H1 (cell line): ENCODE measurements around the gene PLIN1. TPM values are rescaled to one million over a fixed set of nuclear protein-coding genes. Genes with fewer than 3 reads are reported as not detected.

ENCODE experiments used
- CTCF ChIA-PET: fragments of 300-600 bp; sonication (Branson Sonifier 250); formaldehyde crosslinking; loops from one replicate; lab custom pipeline; 2021; ENCODE audit not compliant: partially characterized antibody; lab: Charles Lee
- POLR2A ChIA-PET: fragments of 300-600 bp; sonication (Branson Sonifier 250); formaldehyde crosslinking; loops from one replicate; lab custom pipeline; 2021; ENCODE audit warnings: inconsistent platforms; ENCODE audit not compliant: partially characterized antibody; lab: Charles Lee
- DNase-seq, 2 experiments: peaks; one replicate each; pipeline versions ENCODE4 v3.0.0 to v3.0.0-alpha.2; 2010 to 2022; ENCODE audit warnings: low spot score in 2 of 2, low read depth in 1 of 2, mixed read lengths in 1 of 2
- FAIRE-seq: peaks from 2 replicates; lab custom pipeline; 2011; peaks lifted over from hg19 to GRCh38; lab: Jason Lieb, UNC
- H2AFZ ChIP-seq: 2 replicates; pipeline ENCODE4 v1.8.1; 2012; ENCODE audit warnings: low read length, inconsistent platforms
- H2AK5ac ChIP-seq: 2 replicates; pipeline ENCODE4 v1.6.1; 2013; ENCODE audit warnings: low read depth, low read length
- H2BK120ac ChIP-seq: replicated peaks from 2 replicates; pipeline ENCODE3; 2013; ENCODE audit warnings: low read depth, low read length, inconsistent platforms
- H2BK12ac ChIP-seq: 2 replicates; pipeline ENCODE4 v1.6.1; 2013; ENCODE audit warnings: low read depth, low read length
- H2BK15ac ChIP-seq: 2 replicates; pipeline ENCODE4 v1.6.1; 2013; ENCODE audit warnings: low read length
- H2BK20ac ChIP-seq: 2 replicates; pipeline ENCODE4 v1.6.1; 2013; ENCODE audit warnings: low read length
- H2BK5ac ChIP-seq: 2 replicates; pipeline ENCODE4 v1.6.1; 2013; ENCODE audit warnings: low read depth, low read length
- H3K14ac ChIP-seq: 2 replicates; pipeline ENCODE4 v1.6.1; 2013; ENCODE audit warnings: inconsistent platforms; ENCODE audit not compliant: insufficient read length
- H3K18ac ChIP-seq: 2 replicates; pipeline ENCODE4 v1.6.1; 2013; ENCODE audit warnings: low read length; ENCODE audit errors: extremely low read depth
- H3K23ac ChIP-seq: 2 replicates; pipeline ENCODE4 v1.6.1; 2013; ENCODE audit warnings: inconsistent platforms; ENCODE audit not compliant: insufficient read length
- H3K23me2 ChIP-seq: 2 replicates; pipeline ENCODE4 v1.6.1; 2013; ENCODE audit warnings: low read depth, low read length
- H3K27ac ChIP-seq: 2 replicates; pipeline ENCODE4 v1.6.1; 2011; ENCODE audit warnings: low read depth, low read length, inconsistent platforms
- H3K27me3 ChIP-seq, 4 experiments: replicated peaks in 1 of 4; 1 replicate in 1 of 4; 2 replicates in 3 of 4; pipeline versions ENCODE4 v1.6.1 to v1.8.1; 2011 to 2013; ENCODE audit warnings: low read length in 3 of 4, mild to moderate bottlenecking in 3 of 4, inconsistent platforms in 2 of 4, mixed read lengths in 2 of 4, moderate library complexity in 1 of 4; ENCODE audit not compliant: control insufficient read depth in 3 of 4, insufficient read depth in 3 of 4; ENCODE audit errors: extremely low read depth in 1 of 4
- H3K36me3 ChIP-seq, 4 experiments: 2 replicates each; pipeline versions ENCODE4 v1.6.1 to v1.8.1; 2011 to 2013; ENCODE audit warnings: mild to moderate bottlenecking in 4 of 4, low read length in 3 of 4, moderate library complexity in 2 of 4, control low read depth in 1 of 4, inconsistent platforms in 1 of 4; ENCODE audit not compliant: insufficient read depth in 4 of 4, control insufficient read depth in 2 of 4
- H3K4ac ChIP-seq: replicated peaks from 2 replicates; pipeline ENCODE3; 2013; ENCODE audit warnings: low read length, low read depth, mixed read lengths, inconsistent platforms; ENCODE audit not compliant: insufficient read length
- H3K4me1 ChIP-seq, 4 experiments: replicated peaks in 1 of 4; 1 replicate in 1 of 4; 2 replicates in 3 of 4; pipeline versions ENCODE4 v1.6.1 to v1.8.1; 2011 to 2013; ENCODE audit warnings: low read length in 3 of 4, inconsistent platforms in 2 of 4, mixed read lengths in 1 of 4; ENCODE audit not compliant: insufficient read depth in 4 of 4, control insufficient read depth in 3 of 4
- H3K4me2 ChIP-seq, 2 experiments: 2 replicates each; pipeline versions ENCODE4 v1.6.1 to v1.8.1; 2011 to 2013; ENCODE audit warnings: low read depth in 2 of 2, low read length in 2 of 2, control low read depth in 1 of 2, inconsistent platforms in 1 of 2, mild to moderate bottlenecking in 1 of 2; ENCODE audit not compliant: insufficient read depth in 1 of 2
- H3K4me3 ChIP-seq, 4 experiments: fragments of 200-600, 300-600 bp in 1 of 4; sonication (generic), shearing (Covaris generic), sonication (Bioruptor Twin) in 1 of 4; 2 replicates each; pipeline versions ENCODE4 v1.5.1 to v1.8.1; 2011 to 2016; ENCODE audit warnings: low read length in 4 of 4, low read depth in 3 of 4, control low read depth in 2 of 4, inconsistent platforms in 2 of 4, mild to moderate bottlenecking in 2 of 4, mixed read lengths in 1 of 4, moderate library complexity in 1 of 4; ENCODE audit not compliant: insufficient read depth in 2 of 4; ENCODE audit errors: extremely low read depth in 1 of 4
- H3K56ac ChIP-seq: replicated peaks from 2 replicates; pipeline ENCODE3; 2013; ENCODE audit warnings: low read depth, mild to moderate bottlenecking, mixed read lengths, low read length, inconsistent platforms; ENCODE audit not compliant: insufficient read length
- H3K79me1 ChIP-seq: 2 replicates; pipeline ENCODE4 v1.6.1; 2013; ENCODE audit warnings: low read depth, low read length, control low read depth
- H3K79me2 ChIP-seq, 2 experiments: 2 replicates each; pipeline versions ENCODE4 v1.6.1 to v1.8.1; 2012 to 2013; ENCODE audit warnings: low read length in 2 of 2, mild to moderate bottlenecking in 2 of 2, inconsistent platforms in 1 of 2; ENCODE audit not compliant: insufficient read depth in 2 of 2, control insufficient read depth in 1 of 2
- H3K9ac ChIP-seq, 4 experiments: replicated peaks in 1 of 4; 1 replicate in 1 of 4; 2 replicates in 3 of 4; pipeline versions ENCODE4 v1.6.1 to v1.8.1; 2011 to 2013; ENCODE audit warnings: low read depth in 3 of 4, low read length in 3 of 4, control low read depth in 2 of 4, mild to moderate bottlenecking in 2 of 4, moderate library complexity in 2 of 4, inconsistent platforms in 1 of 4; ENCODE audit errors: extremely low read depth in 1 of 4
- H3K9me3 ChIP-seq, 2 experiments: 2 replicates each; pipeline versions ENCODE4 v1.6.1 to v1.8.1; 2012 to 2013; ENCODE audit warnings: mild to moderate bottlenecking in 2 of 2, moderate library complexity in 2 of 2, control low read depth in 1 of 2, inconsistent platforms in 1 of 2, low read depth in 1 of 2, low read length in 1 of 2, mixed read lengths in 1 of 2; ENCODE audit not compliant: insufficient read depth in 2 of 2
- H4K20me1 ChIP-seq, 2 experiments: replicated peaks in 1 of 2; 2 replicates each; pipeline versions ENCODE3 to v1.8.1; 2011 to 2013; ENCODE audit warnings: inconsistent platforms in 2 of 2, low read length in 2 of 2, mild to moderate bottlenecking in 1 of 2; ENCODE audit not compliant: insufficient read depth in 2 of 2, control insufficient read depth in 1 of 2
- H4K5ac ChIP-seq: 2 replicates; pipeline ENCODE4 v1.6.1; 2013; ENCODE audit warnings: low read length, low read depth, mixed read lengths, inconsistent platforms; ENCODE audit not compliant: insufficient read length
- H4K8ac ChIP-seq: 2 replicates; pipeline ENCODE4 v1.8.0; 2013; ENCODE audit warnings: mild to moderate bottlenecking, moderate library complexity, low read length, inconsistent platforms; ENCODE audit not compliant: insufficient read depth; ENCODE audit errors: extremely low read depth
- H4K91ac ChIP-seq: replicated peaks from 2 replicates; pipeline ENCODE3; 2013; ENCODE audit warnings: low read length, mixed read lengths, inconsistent platforms; ENCODE audit not compliant: insufficient read length
- ASH2L ChIP-seq: fragments of 200-600, 300-600 bp; sonication (generic); IDR thresholded peaks from one replicate; pipeline ENCODE4 v1.7.1; 2017; ENCODE audit warnings: low read length
- CBX5 ChIP-seq: fragments of 300-800, 300-1000 bp; sonication (generic); IDR thresholded peaks from 2 replicates; pipeline ENCODE4 v1.7.1; 2016; ENCODE audit warnings: antibody characterized with exemption, low read length, low read depth
- CBX8 ChIP-seq: fragments of 300-800, 300-1000 bp; sonication (generic); IDR thresholded peaks from 2 replicates; pipeline ENCODE4 v1.7.1; 2016; ENCODE audit warnings: low read depth, low read length, borderline replicate concordance
- E2F6 ChIP-seq: IDR thresholded peaks from 2 replicates; pipeline ENCODE4 v1.6.1; 2012; ENCODE audit warnings: inconsistent platforms
- EGR1 ChIP-seq: IDR thresholded peaks from 2 replicates; pipeline ENCODE4 v1.6.1; 2011; ENCODE audit warnings: low read depth, low read length, borderline replicate concordance
- HDAC6 ChIP-seq: IDR thresholded peaks from one replicate; pipeline ENCODE4 v1.7.1; 2012; ENCODE audit warnings: low read depth, mild to moderate bottlenecking, inconsistent platforms, low read length, moderate library complexity
- MAFK ChIP-seq: IDR thresholded peaks from 2 replicates; pipeline ENCODE4 v1.6.1; 2012; ENCODE audit warnings: low read depth, mild to moderate bottlenecking, improper control_type of control experiment, low read length
- MAX ChIP-seq: IDR thresholded peaks from 2 replicates; pipeline ENCODE4 v1.6.1; 2012; ENCODE audit warnings: inconsistent platforms
- POLR2A ChIP-seq, 2 experiments: IDR thresholded peaks; 1 replicate in 1 of 2; 2 replicates in 1 of 2; pipeline ENCODE4 v1.6.1; 2011; ENCODE audit warnings: low read depth in 2 of 2, low read length in 2 of 2, mild to moderate bottlenecking in 2 of 2; ENCODE audit errors: control extremely low read depth in 1 of 2
- POLR2AphosphoS5 ChIP-seq: IDR thresholded peaks from 2 replicates; pipeline ENCODE4 v1.6.1; 2011; ENCODE audit warnings: low read depth, low read length
- SIRT6 ChIP-seq: IDR thresholded peaks from one replicate; pipeline ENCODE4 v1.7.1; 2012; ENCODE audit warnings: low read length, inconsistent platforms
- SRF ChIP-seq: IDR thresholded peaks from 2 replicates; pipeline ENCODE4 v1.6.1; 2011; ENCODE audit warnings: mild to moderate bottlenecking, low read depth, low read length, moderate library complexity
- WGBS, 2 experiments: shearing (Covaris generic) in 1 of 2; methylation state at CpG; one replicate each; pipeline versions ENCODE4 v1.1.6 to v1.1.7; 2013 to 2015; ENCODE audit warnings: low lambda C conversion rate in 2 of 2, mixed read lengths in 2 of 2, inconsistent platforms in 1 of 2, low coverage in 1 of 2, missing lambda C conversion rate in 1 of 2; ENCODE audit not compliant: insufficient replicate concordance in 2 of 2, insufficient coverage in 1 of 2, insufficient read length in 1 of 2; ENCODE audit errors: extremely low coverage in 1 of 2, missing lambda C conversion rate in 1 of 2; 5-methylcytosine and 5-hydroxymethylcytosine counted together
- polyA plus RNA-seq, 7 experiments: library from polyadenylated mRNA; depleted of rRNA in 3 of 7; stranded (reverse) in 5 of 7; unstranded in 2 of 7; fragments of >200 nt in 5 of 7; fragments of 200-250 nt in 2 of 7; gene quantifications; 1 replicate in 5 of 7; 2 replicates in 1 of 7; 4 replicates in 1 of 7; pipeline versions ENCODE4 v1.2.1 to v1.2.3, GENCODE V29; 2011 to 2013; ENCODE audit warnings: missing spikeins in 2 of 7, mixed read lengths in 2 of 7
- total RNA-seq: library from RNA; stranded (reverse); fragmentation: NEBNext Ultra II Directional; extraction: Animal tissue kit (Norgen Biotek cat#: 25700); gene quantifications from 2 replicates; pipeline ENCODE4 v1.2.1, GENCODE V29; 2021

The PLIN1 gene
- total and polyA plus RNA-seq, 2 of the 8 experiments (the other 6 are each of a cell fraction or from before 2014, with no cell fraction given): 0.33 TPM; not detected in 1

DNA sequence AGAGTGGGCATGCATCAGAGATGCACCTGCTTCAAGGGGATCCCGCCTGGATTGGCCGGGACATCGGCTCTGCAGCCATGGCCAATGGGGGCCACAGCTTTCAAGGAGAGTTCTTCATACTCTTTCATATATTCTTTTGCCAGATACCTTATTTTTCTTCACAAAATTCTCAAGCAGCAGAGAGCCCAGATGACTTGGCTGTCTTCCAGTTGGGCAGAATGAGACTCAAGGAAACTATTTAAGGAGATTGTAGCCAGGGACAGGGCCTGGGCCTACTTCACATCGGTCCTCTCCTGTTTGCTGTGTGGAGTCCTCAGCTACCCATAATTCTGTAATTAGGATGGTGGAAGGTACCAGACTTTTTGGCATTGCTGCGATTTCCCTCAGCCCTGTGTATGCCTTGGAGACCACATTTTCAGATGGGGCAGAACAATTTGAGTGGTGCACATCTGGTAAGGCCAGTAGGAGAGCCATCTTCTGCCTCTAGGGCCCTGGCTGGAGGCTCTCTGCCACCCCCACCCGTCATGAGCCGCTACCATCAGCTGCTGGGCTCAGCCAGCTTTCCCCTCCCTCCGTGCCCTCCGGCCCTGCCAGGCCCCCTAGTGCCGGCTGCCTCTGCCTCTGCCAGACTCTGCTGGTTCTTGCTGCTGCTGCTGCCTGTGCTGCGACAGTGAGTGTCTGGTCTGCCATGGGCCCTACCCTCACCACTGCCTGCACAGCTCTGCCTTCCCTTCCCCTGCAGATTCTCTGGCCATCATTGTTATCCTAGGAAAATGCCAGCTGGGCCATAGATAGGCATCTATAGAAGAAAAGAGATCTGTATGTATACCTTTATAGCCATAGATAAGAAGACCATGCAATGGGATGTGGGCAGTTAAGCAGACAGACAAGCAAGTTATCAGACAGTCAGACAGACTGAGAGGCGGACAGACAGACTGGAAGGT, 6.7 kb downstream of the PLIN1 start:
- no peak overlapping the region; a peak in 1 of 4 replicates for H3K4me2 ChIP-seq
- TF ChIP-seq POLR2AphosphoS5 (no peak), EGR1 (no peak), E2F6 (no peak), CBX5 (no peak), MAX (no peak), POLR2A (IDR thresholded peaks at IDR 0.05; ENCODE audit: control extremely low read depth in 1 of 2, low read depth in 2 of 2, low read length in 2 of 2) (no peak), MAFK (no peak), HDAC6 (no peak), SIRT6 (no peak), SRF (no peak), CBX8 (no peak), ASH2L (no peak)

More for the DNA sequence above, 6.7 kb downstream of the PLIN1 start:
- Histone ChIP-seq H2BK12ac (no peak overlapping the region), H4K5ac (no peak overlapping the region), H3K36me3 (no peaks in the 10 kb centered on the region), H3K9ac (no peak overlapping the region), H3K79me2 (no peaks in the 10 kb centered on the region), H3K4me3 (no peak overlapping the region), H3K56ac (no peak overlapping the region), H3K4ac (no peak overlapping the region), H4K20me1 (no peaks in the 10 kb centered on the region), H3K27ac (no peak overlapping the region), H3K14ac (no peak overlapping the region), H2BK120ac (no peak overlapping the region), H3K79me1 (no peaks in the 10 kb centered on the region), H3K27me3 (peaks cover 0 to 3% (median 0%) of the 10 kb centered on the region in 4 experiments; a peak in 2 of 7 replicates), H3K4me1 (no peaks in the 10 kb centered on the region; a peak in 1 of 7 replicates), H3K23me2 (no peaks in the 10 kb centered on the region), H2BK5ac (no peak overlapping the region), H3K18ac (no peak overlapping the region), H3K9me3 (no peaks in the 10 kb centered on the region), H2AFZ (no peak overlapping the region), H2AK5ac (no peak overlapping the region), H4K8ac (no peak overlapping the region), H3K23ac (no peak overlapping the region), H4K91ac (no peak overlapping the region), H2BK20ac (no peak overlapping the region), H2BK15ac (0 out of 2 replicates have a peak overlapping the region, but pooled peaks have one; percentile 62)
- FAIRE-seq: no peak
- CTCF ChIA-PET: interaction anchor here (0.7 to 6.6 kb wide), 22 partner anchors 8 to 775 kb away, joined by 3 to 43 read pairs (median 5); partner anchors contain the start of genes PEX11A and WDR93
- POLR2A ChIA-PET: interaction anchor here (1.1 to 1.5 kb wide), 2 partner anchors 25 to 97 kb away, joined by 3 read pairs; partner anchors contain the start of gene TICRR
- 77% methylated on average over 12 of the region's 12 CpGs; no CpG with 5 or more reads in 1 of the 2 experiments for WGBS, 2 experiments
- no peak for DNase-seq
